ENCODE data around the gene MLH1. TPM values are rescaled to one million over a fixed set of nuclear protein-coding genes. Genes with fewer than 3 reads are reported as not detected.
"Not testable (repeated sequence)": the region's sequence is repeated elsewhere in the genome, so short reads cannot be mapped to it uniquely, and the experiment has no call there.

MLH1 gene
- total RNA-seq, 1 donor from 2014 or later, result 42.9 TPM

DNA sequence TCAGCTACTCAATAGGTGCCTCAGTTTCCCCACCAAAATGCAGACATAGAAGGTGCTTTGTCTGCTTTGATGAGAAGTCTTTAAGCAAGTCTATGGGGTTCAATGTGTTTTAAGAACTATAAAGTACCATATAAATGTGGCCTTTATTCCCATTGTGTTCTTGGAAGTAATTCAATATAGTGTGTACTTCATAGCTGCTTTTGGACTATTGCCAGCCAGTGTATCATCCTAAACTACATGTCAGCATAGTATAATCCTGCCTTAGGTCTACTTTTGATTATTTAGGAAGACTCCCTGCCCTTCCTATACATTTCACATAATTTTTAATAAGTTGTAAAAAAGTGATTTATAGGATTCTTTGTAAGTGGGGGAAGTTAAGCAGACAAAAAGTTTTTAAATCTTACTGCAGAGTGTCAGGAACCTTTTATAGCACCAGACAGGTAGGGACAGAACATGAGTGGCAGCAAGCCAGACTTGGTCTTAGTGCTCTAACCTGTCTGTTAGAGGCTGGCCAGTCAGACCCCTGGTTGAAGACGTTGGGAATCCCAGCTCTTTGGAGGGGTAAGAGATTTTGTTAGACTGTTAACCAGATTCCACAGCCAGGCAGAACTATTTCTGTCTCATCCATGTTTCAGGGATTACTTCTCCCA is 48.4 kb downstream of the MLH1 start:
- DNase-seq (ENCODE audit: low spot score), result no peak
- Mint-ChIP-seq H3K36me3 (ENCODE audit: low read depth, unreplicated experiment) (peaks cover 21% of the 10 kb centered on the region), H3K4me3 (ENCODE audit: unreplicated experiment) (no peak overlapping the region), H3K4me1 (ENCODE audit: unreplicated experiment) (no peaks in the 10 kb centered on the region), H3K9me3 (ENCODE audit: unreplicated experiment) (no peaks in the 10 kb centered on the region), H3K27me3 (ENCODE audit: unreplicated experiment) (no peaks in the 10 kb centered on the region), H3K27ac (ENCODE audit: unreplicated experiment) (no peak overlapping the region)
- TF ChIP-seq, protein P1, sequence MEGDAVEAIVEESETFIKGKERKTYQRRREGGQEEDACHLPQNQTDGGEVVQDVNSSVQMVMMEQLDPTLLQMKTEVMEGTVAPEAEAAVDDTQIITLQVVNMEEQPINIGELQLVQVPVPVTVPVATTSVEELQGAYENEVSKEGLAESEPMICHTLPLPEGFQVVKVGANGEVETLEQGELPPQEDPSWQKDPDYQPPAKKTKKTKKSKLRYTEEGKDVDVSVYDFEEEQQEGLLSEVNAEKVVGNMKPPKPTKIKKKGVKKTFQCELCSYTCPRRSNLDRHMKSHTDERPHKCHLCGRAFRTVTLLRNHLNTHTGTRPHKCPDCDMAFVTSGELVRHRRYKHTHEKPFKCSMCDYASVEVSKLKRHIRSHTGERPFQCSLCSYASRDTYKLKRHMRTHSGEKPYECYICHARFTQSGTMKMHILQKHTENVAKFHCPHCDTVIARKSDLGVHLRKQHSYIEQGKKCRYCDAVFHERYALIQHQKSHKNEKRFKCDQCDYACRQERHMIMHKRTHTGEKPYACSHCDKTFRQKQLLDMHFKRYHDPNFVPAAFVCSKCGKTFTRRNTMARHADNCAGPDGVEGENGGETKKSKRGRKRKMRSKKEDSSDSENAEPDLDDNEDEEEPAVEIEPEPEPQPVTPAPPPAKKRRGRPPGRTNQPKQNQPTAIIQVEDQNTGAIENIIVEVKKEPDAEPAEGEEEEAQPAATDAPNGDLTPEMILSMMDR (IDR thresholded peaks at IDR 0.05; ENCODE audit: unreplicated experiment), result no peak

DNA sequence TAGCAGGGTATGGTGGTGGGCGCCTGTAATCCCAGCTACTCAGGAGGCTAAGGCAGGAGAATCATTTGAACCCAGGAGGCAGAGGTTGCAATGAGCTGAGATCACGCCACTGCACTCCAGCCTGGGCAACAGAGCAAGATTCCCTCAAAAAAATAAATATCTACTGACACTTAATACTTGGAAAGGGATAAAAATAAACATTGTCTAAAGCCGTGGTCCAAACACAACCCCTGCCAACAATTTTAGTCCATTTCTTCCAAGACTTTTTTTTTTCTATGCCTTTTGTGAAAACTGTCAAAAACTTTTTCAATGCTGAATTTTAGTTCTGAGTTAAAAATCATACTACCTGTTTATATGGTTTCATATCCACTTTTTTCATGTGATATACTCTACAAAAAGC is 49.4 kb downstream of the MLH1 start:
- peaks cover 15% of the 10 kb centered on the region for H3K36me3 Mint-ChIP-seq (ENCODE audit: low read depth, unreplicated experiment)
- not testable (repeated sequence) for H3K9me3 Mint-ChIP-seq (ENCODE audit: unreplicated experiment); H3K4me3 Mint-ChIP-seq (ENCODE audit: unreplicated experiment); H3K27me3 Mint-ChIP-seq (ENCODE audit: unreplicated experiment); H3K4me1 Mint-ChIP-seq (ENCODE audit: unreplicated experiment); H3K27ac Mint-ChIP-seq (ENCODE audit: unreplicated experiment); DNase-seq (ENCODE audit: low spot score)

DNA sequence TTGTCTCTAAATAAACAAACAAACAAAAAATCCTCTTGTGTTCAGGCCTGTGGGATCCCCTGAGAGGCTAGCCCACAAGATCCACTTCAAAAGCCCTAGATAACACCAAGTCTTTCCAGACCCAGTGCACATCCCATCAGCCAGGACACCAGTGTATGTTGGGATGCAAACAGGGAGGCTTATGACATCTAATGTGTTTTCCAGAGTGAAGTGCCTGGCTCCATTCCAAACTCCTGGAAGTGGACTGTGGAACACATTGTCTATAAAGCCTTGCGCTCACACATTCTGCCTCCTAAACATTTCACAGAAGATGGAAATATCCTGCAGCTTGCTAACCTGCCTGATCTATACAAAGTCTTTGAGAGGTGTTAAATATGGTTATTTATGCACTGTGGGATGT is 57.0 kb downstream of the MLH1 start:
- no peaks in the 10 kb centered on the region for H3K27me3 Mint-ChIP-seq (ENCODE audit: unreplicated experiment)
- DNase-seq (ENCODE audit: low spot score), result no peak
- H3K27ac Mint-ChIP-seq (ENCODE audit: unreplicated experiment), result no peak overlapping the region
- H3K4me1 Mint-ChIP-seq (ENCODE audit: unreplicated experiment), result peaks cover 5% of the 10 kb centered on the region
- no peaks in the 10 kb centered on the region for H3K9me3 Mint-ChIP-seq (ENCODE audit: unreplicated experiment)
- peaks cover 19% of the 10 kb centered on the region for H3K36me3 Mint-ChIP-seq (ENCODE audit: low read depth, unreplicated experiment)
- H3K4me3 Mint-ChIP-seq (ENCODE audit: unreplicated experiment), result no peak overlapping the region
- TF ChIP-seq, protein P1 (IDR thresholded peaks at IDR 0.05; ENCODE audit: unreplicated experiment), result no peak

DNA sequence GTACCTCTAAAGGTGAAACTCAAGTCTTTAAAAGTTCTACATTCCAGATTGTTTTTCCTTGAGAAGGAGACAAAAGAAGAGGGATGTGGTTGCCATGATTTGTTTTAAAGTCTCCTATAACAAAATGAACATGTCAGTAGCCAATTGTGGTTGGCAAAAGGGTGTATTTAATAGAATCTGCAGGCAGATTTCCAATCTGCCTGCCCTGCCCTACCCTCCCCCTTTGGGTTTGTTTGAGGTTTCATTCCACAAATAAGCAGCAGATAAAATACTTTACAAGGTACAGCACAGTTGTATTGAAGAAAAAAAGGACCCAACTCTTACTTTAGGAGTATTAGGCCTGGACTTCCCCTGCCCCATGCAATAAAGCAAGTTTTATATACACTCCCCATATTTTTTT is 59.5 kb downstream of the MLH1 start:
- no peak overlapping the region for H3K4me3 Mint-ChIP-seq (ENCODE audit: unreplicated experiment)
- peaks cover 6% of the 10 kb centered on the region for H3K4me1 Mint-ChIP-seq (ENCODE audit: unreplicated experiment)
- TF ChIP-seq, protein P1 (IDR thresholded peaks at IDR 0.05; ENCODE audit: unreplicated experiment), result no peak
- no peaks in the 10 kb centered on the region for H3K9me3 Mint-ChIP-seq (ENCODE audit: unreplicated experiment)
- H3K36me3 Mint-ChIP-seq (ENCODE audit: low read depth, unreplicated experiment), result peaks cover 26% of the 10 kb centered on the region
- no peak overlapping the region for H3K27ac Mint-ChIP-seq (ENCODE audit: unreplicated experiment)
- DNase-seq (ENCODE audit: low spot score), result no peak
- H3K27me3 Mint-ChIP-seq (ENCODE audit: unreplicated experiment), result peaks cover 2% of the 10 kb centered on the region

DNA sequence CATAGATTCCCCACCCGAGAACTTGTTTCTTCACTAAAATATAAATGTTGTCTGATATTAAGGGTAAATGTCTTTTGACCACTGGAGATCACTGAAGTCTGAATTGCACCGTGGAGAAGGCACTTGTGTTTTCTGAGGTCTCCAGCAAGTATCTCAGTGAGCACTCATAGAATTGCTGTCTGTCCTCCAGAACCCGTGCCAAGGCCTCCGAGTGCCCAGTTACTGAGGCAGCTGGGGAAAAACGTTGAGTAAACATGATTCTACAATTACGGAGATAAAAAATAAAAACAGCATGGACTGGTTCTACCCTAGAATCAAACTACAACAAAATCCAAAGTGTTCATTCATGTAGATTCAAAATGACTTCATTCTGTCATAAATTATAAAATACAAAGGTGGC is 60.0 kb downstream of the MLH1 start:
- Mint-ChIP-seq H3K9me3 (ENCODE audit: unreplicated experiment) (no peaks in the 10 kb centered on the region), H3K27ac (ENCODE audit: unreplicated experiment) (no peak overlapping the region), H3K36me3 (ENCODE audit: low read depth, unreplicated experiment) (peaks cover 21% of the 10 kb centered on the region), H3K4me1 (ENCODE audit: unreplicated experiment) (peaks cover 6% of the 10 kb centered on the region), H3K4me3 (ENCODE audit: unreplicated experiment) (no peak overlapping the region), H3K27me3 (ENCODE audit: unreplicated experiment) (peaks cover 2% of the 10 kb centered on the region)
- DNase-seq (ENCODE audit: low spot score), result no peak
- TF ChIP-seq, protein P1 (IDR thresholded peaks at IDR 0.05; ENCODE audit: unreplicated experiment), result no peak
